H9 (cell line): ENCODE measurements around the gene FOLR2. TPM values are rescaled to one million over a fixed set of nuclear protein-coding genes. Genes with fewer than 3 reads are reported as not detected.

Experiments
- DNase-seq: peaks from one replicate; pipeline ENCODE4 v3.0.0-alpha.2; 2017
- H2AFZ ChIP-seq: one replicate; pipeline ENCODE4 v1.6.1; 2013; ENCODE audit warnings: mild to moderate bottlenecking, low read length, control low read depth, moderate library complexity
- H2AK5ac ChIP-seq: 2 replicates; pipeline ENCODE4 v1.6.1; 2013; ENCODE audit warnings: low read length, control low read depth, mixed read lengths; ENCODE audit not compliant: insufficient read length
- H2BK120ac ChIP-seq: one replicate; pipeline ENCODE4 v1.6.1; 2013; ENCODE audit warnings: low read depth, mild to moderate bottlenecking, low read length, control low read depth, inconsistent platforms; ENCODE audit not compliant: poor library complexity, severe bottlenecking
- H2BK12ac ChIP-seq: 2 replicates; pipeline ENCODE4 v1.6.1; 2013; ENCODE audit warnings: low read length, control low read depth, mixed read lengths, low read depth; ENCODE audit not compliant: insufficient read length
- H2BK15ac ChIP-seq: 2 replicates; pipeline ENCODE4 v1.6.1; 2013; ENCODE audit warnings: low read depth, low read length, control low read depth
- H2BK20ac ChIP-seq: one replicate; pipeline ENCODE4 v1.6.1; 2013; ENCODE audit warnings: low read depth, mild to moderate bottlenecking, low read length, control low read depth, inconsistent platforms; ENCODE audit not compliant: poor library complexity, severe bottlenecking
- H2BK5ac ChIP-seq: 2 replicates; pipeline ENCODE4 v1.6.1; 2013; ENCODE audit warnings: low read length, control low read depth, mixed read lengths; ENCODE audit not compliant: insufficient read length
- H3K14ac ChIP-seq: 2 replicates; pipeline ENCODE4 v1.6.1; 2013; ENCODE audit warnings: low read length, control low read depth; ENCODE audit not compliant: insufficient read depth
- H3K18ac ChIP-seq: 2 replicates; pipeline ENCODE4 v1.6.1; 2013; ENCODE audit warnings: low read depth, mild to moderate bottlenecking, mixed read lengths, low read length, control low read depth; ENCODE audit not compliant: insufficient read length
- H3K23ac ChIP-seq: 2 replicates; pipeline ENCODE4 v1.6.1; 2013; ENCODE audit warnings: low read length, control low read depth, mixed read lengths, low read depth; ENCODE audit not compliant: insufficient read length
- H3K23me2 ChIP-seq: 2 replicates; pipeline ENCODE4 v1.6.1; 2013; ENCODE audit warnings: low read depth, mild to moderate bottlenecking, mixed read lengths, low read length, control low read depth; ENCODE audit not compliant: insufficient read length, poor library complexity, severe bottlenecking
- H3K27ac ChIP-seq: 2 replicates; pipeline ENCODE4 v1.5.1; 2013; ENCODE audit warnings: low read length, control low read depth, mixed read lengths, low read depth; ENCODE audit not compliant: insufficient read length
- H3K27me3 ChIP-seq: 2 replicates; pipeline ENCODE4 v1.6.1; 2013; ENCODE audit warnings: low read length, control low read depth, inconsistent platforms; ENCODE audit not compliant: insufficient read depth
- H3K4ac ChIP-seq: 2 replicates; pipeline ENCODE4 v1.6.1; 2013; ENCODE audit warnings: low read depth, mild to moderate bottlenecking, control low read depth, inconsistent platforms, low read length, moderate library complexity
- H3K4me1 ChIP-seq: 2 replicates; pipeline ENCODE4 v1.6.1; 2013; ENCODE audit warnings: low read length, control low read depth, inconsistent platforms; ENCODE audit not compliant: insufficient read depth
- H3K4me2 ChIP-seq: 2 replicates; pipeline ENCODE4 v1.6.1; 2013; ENCODE audit warnings: low read length, control low read depth, mixed read lengths; ENCODE audit not compliant: insufficient read length, insufficient read depth
- H3K56ac ChIP-seq: 2 replicates; pipeline ENCODE4 v1.6.1; 2013; ENCODE audit warnings: low read depth, mild to moderate bottlenecking, mixed read lengths, low read length, control low read depth; ENCODE audit not compliant: insufficient read length
- H3K79me1 ChIP-seq: 2 replicates; pipeline ENCODE4 v1.6.1; 2013; ENCODE audit warnings: low read depth, mild to moderate bottlenecking, moderate library complexity, low read length, control low read depth, inconsistent platforms; ENCODE audit not compliant: insufficient read depth, poor library complexity, severe bottlenecking
- H3K79me2 ChIP-seq: 2 replicates; pipeline ENCODE4 v1.6.1; 2013; ENCODE audit warnings: low read length, control low read depth, inconsistent platforms; ENCODE audit not compliant: insufficient read depth
- H3K9ac ChIP-seq: 2 replicates; pipeline ENCODE4 v1.6.1; 2013; ENCODE audit warnings: low read length, control low read depth, mixed read lengths; ENCODE audit not compliant: insufficient read length; ENCODE audit errors: extremely low read depth
- H3K9me3 ChIP-seq: one replicate; pipeline ENCODE4 v1.6.1; 2013; ENCODE audit warnings: low read depth, low read length, inconsistent platforms; ENCODE audit not compliant: control insufficient read depth
- H3T11ph ChIP-seq: one replicate; pipeline ENCODE4 v1.6.1; 2013; ENCODE audit warnings: mild to moderate bottlenecking, low read length, control low read depth, inconsistent platforms
- H4K20me1 ChIP-seq: one replicate; pipeline ENCODE4 v1.6.1; 2013; ENCODE audit not compliant: control insufficient read depth, insufficient read length, insufficient read depth
- H4K5ac ChIP-seq: 2 replicates; pipeline ENCODE4 v1.6.1; 2013; ENCODE audit warnings: low read depth, mild to moderate bottlenecking, mixed read lengths, low read length, control low read depth; ENCODE audit not compliant: insufficient read length
- H4K8ac ChIP-seq: replicated peaks from 2 replicates; pipeline ENCODE4 v1.6.1; 2013; ENCODE audit warnings: low read length, control low read depth, mixed read lengths, low read depth; ENCODE audit not compliant: insufficient read length
- H4K91ac ChIP-seq: 2 replicates; pipeline ENCODE4 v1.6.1; 2013; ENCODE audit warnings: low read depth, mild to moderate bottlenecking, moderate library complexity, mixed read lengths, low read length, control low read depth; ENCODE audit not compliant: insufficient read length
- H3K27ac Mint-ChIP-seq, 3 experiments: 2 replicates in 2 of 3; 3 replicates in 1 of 3; pipeline ENCODE4 v1.8.0; 2020 to 2021; ENCODE audit warnings: mixed read lengths in 3 of 3, mild to moderate bottlenecking in 1 of 3, moderate library complexity in 1 of 3
- H3K27me3 Mint-ChIP-seq: 2 replicates; pipeline ENCODE4 v1.8.0; 2021; ENCODE audit warnings: low read depth, mild to moderate bottlenecking, moderate library complexity, mixed read lengths
- H3K36me3 Mint-ChIP-seq, 3 experiments: 2 replicates in 2 of 3; 3 replicates in 1 of 3; pipeline ENCODE4 v1.8.0; 2020 to 2021; ENCODE audit warnings: low read depth in 3 of 3, mixed read lengths in 3 of 3; ENCODE audit not compliant: insufficient read depth in 1 of 3
- H3K4me1 Mint-ChIP-seq, 2 experiments: 2 replicates each; pipeline ENCODE4 v1.8.0; 2020; ENCODE audit warnings: mixed read lengths in 2 of 2
- H3K4me3 Mint-ChIP-seq, 2 experiments: 2 replicates in 1 of 2; 3 replicates in 1 of 2; pipeline ENCODE4 v1.8.0; 2020 to 2021; ENCODE audit warnings: mild to moderate bottlenecking in 2 of 2, mixed read lengths in 2 of 2, moderate library complexity in 1 of 2
- H3K9me3 Mint-ChIP-seq, 2 experiments: 2 replicates in 1 of 2; 3 replicates in 1 of 2; pipeline ENCODE4 v1.8.0; 2020; ENCODE audit warnings: mild to moderate bottlenecking in 2 of 2, mixed read lengths in 2 of 2, moderate library complexity in 1 of 2
- CTCF ChIP-seq: fragments of 200-600 bp; sonication (generic); conservative IDR thresholded peaks from 3 replicates; pipeline ENCODE4 v1.8.0; 2021; ENCODE audit warnings: antibody characterized with exemption, mild to moderate bottlenecking
- WGBS: extraction: QIAGEN DNeasy Blood & Tissue Kit; methylation state at CpG from one replicate; pipeline ENCODE4 v1.1.7; 2013; ENCODE audit warnings: missing lambda C conversion rate, low lambda C conversion rate, mixed read lengths; ENCODE audit not compliant: insufficient read length; ENCODE audit errors: extremely low coverage; 5-methylcytosine and 5-hydroxymethylcytosine counted together
- total RNA-seq: library from RNA; stranded (reverse); gene quantifications from 2 replicates; pipeline ENCODE4 v1.2.1, GENCODE V29; 2021

The FOLR2 gene
- total RNA-seq, 1 experiment from 2014 or later: not detected

- no peak overlapping the region for H3K4me3 Mint-ChIP-seq
- Histone ChIP-seq H3K4me1 (peaks cover 3% of the 10 kb centered on the region; the same call in 1 of the 2 replicates), H2BK120ac (no peak overlapping the region), H3K79me1 (no peaks in the 10 kb centered on the region), H4K91ac (no peak overlapping the region), H4K8ac (no peak overlapping the region), H2BK15ac (no peak overlapping the region), H2BK5ac (no peak overlapping the region), H3K4ac (no peak overlapping the region), H2BK20ac (no peak overlapping the region), H3T11ph (no peak overlapping the region), H3K56ac (no peak overlapping the region), H3K27ac (no peak overlapping the region), H2AK5ac (no peak overlapping the region), H3K23me2 (peaks cover 9% of the 10 kb centered on the region), H3K79me2 (no peaks in the 10 kb centered on the region), H2BK12ac (no peak overlapping the region), H3K14ac (no peak overlapping the region), H3K18ac (no peak overlapping the region), H3K27me3 (peaks cover 7% of the 10 kb centered on the region; the same call in 1 of the 2 replicates), H3K9ac (no peak overlapping the region), H4K20me1 (peaks cover 2% of the 10 kb centered on the region), H2AFZ (no peak overlapping the region), H3K23ac (no peak overlapping the region), H4K5ac (no peak overlapping the region), H3K9me3 (no peaks in the 10 kb centered on the region), H3K4me2 (no peak overlapping the region)
- H3K9me3 Mint-ChIP-seq: no peaks in the 10 kb centered on the region
- TF ChIP-seq CTCF: no peak
- no peak for DNase-seq
- H3K4me1 Mint-ChIP-seq: peaks cover 16 to 18% of the 10 kb centered on the region in 2 experiments
- peaks cover 34 to 84% (median 69%) of the 10 kb centered on the region in 3 experiments; a peak in 6 of 7 replicates for H3K36me3 Mint-ChIP-seq
- no CpG with 5 or more reads among the region's 3 CpGs for WGBS
- peaks cover 2% of the 10 kb centered on the region for H3K27me3 Mint-ChIP-seq
- H3K27ac Mint-ChIP-seq: peak overlapping the region in 1 of 3 experiments; percentile 37; a peak in 1 of 7 replicates
Measured at GRCh38 chr11:72234514-72234830, 17.9 kb downstream of the FOLR2 start.
